SK-N-SH (cell line): ENCODE data around the gene CISH.

Source experiments
- CTCF ChIP-seq: fragments of 200-600 bp; sonication (generic); IDR thresholded peaks from 2 replicates; pipeline ENCODE4 v1.6.1; 2017; ENCODE audit warnings: antibody characterized with exemption, mild to moderate bottlenecking, moderate library complexity
- EP300 ChIP-seq, 2 experiments: IDR thresholded peaks; 2 replicates each; pipeline versions ENCODE4 v1.4.0 to v1.6.1; 2012; ENCODE audit warnings: borderline replicate concordance in 1 of 2, low read depth in 1 of 2, low read length in 1 of 2
- EZH2phosphoT487 ChIP-seq: fragments of 200-600 bp; sonication (generic); IDR thresholded peaks from 2 replicates; pipeline ENCODE4 v1.6.1; 2017; ENCODE audit warnings: low read depth, mixed run types, mild to moderate bottlenecking, antibody characterized with exemption, moderate library complexity, borderline replicate concordance
- GABPA ChIP-seq: IDR thresholded peaks from 2 replicates; pipeline ENCODE4 v1.4.0; 2012; ENCODE audit warnings: low read depth, mild to moderate bottlenecking
- RAD21 ChIP-seq: IDR thresholded peaks from 2 replicates; pipeline ENCODE4 v1.6.1; 2012; ENCODE audit warnings: mild to moderate bottlenecking, low read length
- RFX5 ChIP-seq: IDR thresholded peaks from 2 replicates; pipeline ENCODE4 v1.6.1; 2012; ENCODE audit warnings: mild to moderate bottlenecking, improper control_type of control experiment, low read length
- SIN3A ChIP-seq: IDR thresholded peaks from 2 replicates; pipeline ENCODE4 v1.6.1; 2012; ENCODE audit warnings: low read depth, mild to moderate bottlenecking, low read length, moderate library complexity, borderline replicate concordance
- YY1 ChIP-seq: IDR thresholded peaks from 2 replicates; pipeline ENCODE4 v1.4.0; 2012; ENCODE audit warnings: low read depth, mild to moderate bottlenecking
- TF ChIP-seq, protein P1 (sequence below): IDR thresholded peaks from 2 replicates; pipeline ENCODE4 v1.4.0; 2012; ENCODE audit warnings: low read depth

DNA sequence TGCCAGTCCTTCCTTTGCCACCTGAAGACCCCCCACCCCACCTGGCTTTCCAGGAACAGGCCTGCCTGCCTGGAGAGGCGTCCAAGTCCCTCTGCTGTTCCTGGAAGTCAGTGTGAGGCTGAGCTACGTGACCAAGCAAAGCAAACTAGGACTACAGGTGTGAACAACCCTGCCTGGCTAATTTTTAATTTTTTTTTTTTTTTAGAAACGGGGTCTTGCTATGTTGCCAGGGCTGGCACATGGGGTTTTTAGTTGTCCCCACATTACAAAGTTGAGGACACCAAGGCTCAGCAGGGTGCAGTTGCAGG, 24.9 kb downstream of the CISH start:
- TF ChIP-seq EZH2phosphoT487, result no peak
- no peak for TF ChIP-seq SIN3A
- TF ChIP-seq CTCF, result no peak
- no peak for TF ChIP-seq YY1
- TF ChIP-seq GABPA, result no peak
- no peak for TF ChIP-seq RFX5
- no peak for TF ChIP-seq EP300 (IDR thresholded peaks at IDR 0.05; ENCODE audit: borderline replicate concordance in 1 of 2, low read depth in 1 of 2, low read length in 1 of 2)
- TF ChIP-seq, protein P1, sequence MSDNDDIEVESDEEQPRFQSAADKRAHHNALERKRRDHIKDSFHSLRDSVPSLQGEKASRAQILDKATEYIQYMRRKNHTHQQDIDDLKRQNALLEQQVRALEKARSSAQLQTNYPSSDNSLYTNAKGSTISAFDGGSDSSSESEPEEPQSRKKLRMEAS, result no peak
- TF ChIP-seq RAD21, result no peak
